Measurements from ENCODE around the gene PSMA6. TPM values are rescaled to one million over a fixed set of nuclear protein-coding genes. Genes with fewer than 3 reads are reported as not detected.

PSMA6 gene
- total RNA-seq, 1 donor from 2014 or later: 230 TPM

DNA sequence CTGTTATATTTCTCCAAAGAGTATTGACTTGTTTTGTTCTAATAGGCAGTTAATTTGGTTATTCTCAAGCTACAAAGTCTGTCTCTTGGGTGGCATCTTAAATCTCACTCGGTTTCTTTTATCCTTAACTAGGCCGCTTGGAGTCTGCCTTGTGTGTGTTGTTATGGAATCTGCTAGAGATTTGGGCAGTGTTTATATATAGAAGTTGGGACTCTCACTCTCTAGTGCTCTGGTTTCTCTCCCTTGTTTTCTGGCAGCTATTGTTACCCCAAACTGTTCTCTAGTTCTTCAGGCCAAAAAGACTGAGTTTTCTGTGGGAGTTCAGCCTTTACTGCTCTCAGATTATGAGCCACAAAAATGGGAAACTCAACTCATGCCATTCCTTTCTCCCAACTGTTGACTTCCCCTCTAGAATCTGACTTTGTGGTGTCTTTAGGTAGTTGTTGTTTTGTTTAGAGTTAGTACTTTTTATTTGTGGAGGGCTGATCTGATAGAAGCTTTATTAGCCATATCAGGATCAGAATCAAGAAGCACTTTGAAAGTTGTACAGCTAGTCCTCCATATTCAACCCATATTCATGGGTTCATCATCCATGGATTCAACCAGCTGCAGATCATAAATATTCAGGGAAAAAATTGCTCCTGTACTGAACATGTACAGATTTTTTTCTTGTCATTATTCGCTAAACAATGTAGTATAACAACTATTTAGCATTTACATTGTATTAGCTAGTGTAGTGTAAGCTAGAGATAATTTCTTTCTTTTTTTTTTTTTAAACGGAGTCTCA is 11.2 kb downstream of the PSMA6 start:
- Histone ChIP-seq H3K36me3 (ENCODE audit: control insufficient read depth in 3 of 3, insufficient read depth in 3 of 3, low read length in 3 of 3) (no peaks in the 10 kb centered on the region), H3K27ac (ENCODE audit: low read depth, low read length) (peak overlapping the region; percentile 85), H3K4me3 (ENCODE audit: low read length in 3 of 3) (no peak overlapping the region), H3K9me3 (ENCODE audit: control insufficient read depth in 3 of 3, low read length in 3 of 3) (no peaks in the 10 kb centered on the region), H3K9ac (ENCODE audit: low read depth in 1 of 3, low read length in 3 of 3) (no peak overlapping the region), H3K4me1 (ENCODE audit: control insufficient read depth in 3 of 3, insufficient read depth in 3 of 3, low read length in 3 of 3) (peaks cover 7 to 25% (median 17%) of the 10 kb centered on the region in 3 donors), H3K27me3 (ENCODE audit: control insufficient read depth in 3 of 3, insufficient read depth in 3 of 3, low read length in 3 of 3) (no peaks in the 10 kb centered on the region)

DNA sequence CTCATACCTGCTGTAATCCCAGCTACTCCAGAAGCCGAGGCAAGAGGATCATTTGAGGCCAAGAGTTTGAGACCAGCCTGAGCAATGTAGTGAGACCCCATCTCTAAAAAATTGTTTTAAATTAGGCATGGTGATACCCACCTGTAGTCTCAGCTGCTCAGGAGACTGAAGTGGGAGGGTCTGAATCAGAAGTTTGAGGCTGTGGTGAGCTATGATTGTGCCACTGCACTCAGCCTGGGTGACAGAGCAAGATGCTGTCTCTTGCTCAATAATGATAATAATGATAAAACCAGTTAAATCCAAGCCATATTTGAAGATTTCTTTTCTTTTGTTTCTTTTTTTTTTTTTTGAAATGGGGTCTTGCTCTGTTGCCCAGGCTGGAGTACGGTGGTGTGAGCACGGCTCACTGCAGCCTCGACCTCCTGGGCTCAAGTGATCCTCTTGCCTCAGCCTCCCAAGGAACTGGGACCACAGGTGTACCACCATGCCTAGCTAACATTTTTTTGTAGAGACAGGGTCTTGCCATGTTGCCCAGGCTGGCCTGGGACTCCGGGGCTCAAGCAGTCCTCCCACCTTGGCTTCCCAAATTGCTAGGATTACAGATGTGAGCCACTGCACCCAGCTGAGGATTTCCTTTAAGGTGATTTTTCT is 12.8 kb downstream of the PSMA6 start:
- Histone ChIP-seq H3K4me1 (ENCODE audit: control insufficient read depth in 3 of 3, insufficient read depth in 3 of 3, low read length in 3 of 3) (peaks cover 3 to 22% (median 14%) of the 10 kb centered on the region in 3 donors), H3K36me3 (ENCODE audit: control insufficient read depth in 3 of 3, insufficient read depth in 3 of 3, low read length in 3 of 3) (peaks cover 2 to 12% (median 10%) of the 10 kb centered on the region in 3 donors), H3K9me3 (ENCODE audit: control insufficient read depth in 3 of 3, low read length in 3 of 3) (no peaks in the 10 kb centered on the region), H3K27ac (ENCODE audit: low read depth, low read length) (no peak overlapping the region), H3K27me3 (ENCODE audit: control insufficient read depth in 3 of 3, insufficient read depth in 3 of 3, low read length in 3 of 3) (no peaks in the 10 kb centered on the region), H3K9ac (ENCODE audit: low read depth in 1 of 3, low read length in 3 of 3) (no peak overlapping the region), H3K4me3 (ENCODE audit: low read length in 3 of 3) (no peak overlapping the region)

DNA sequence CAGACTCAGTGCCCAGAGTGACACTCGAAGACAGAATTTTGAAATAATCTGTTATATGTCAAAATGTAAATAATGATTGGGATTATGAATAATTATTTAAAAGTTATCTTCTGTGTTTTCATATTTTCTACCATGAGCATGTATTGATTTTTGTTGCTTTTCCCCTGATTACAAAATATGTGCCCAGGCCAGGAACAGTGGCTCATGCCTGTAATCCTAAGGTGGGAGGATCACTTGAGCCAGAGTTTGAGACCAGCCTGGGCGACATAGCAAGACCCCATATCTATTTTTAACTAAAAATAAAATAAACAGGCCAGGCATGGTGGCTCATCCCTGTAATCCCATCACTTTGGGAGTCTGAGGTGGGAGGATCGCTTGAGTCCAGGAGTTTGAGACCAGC is 13.5 kb downstream of the PSMA6 start:
- Histone ChIP-seq H3K9me3 (ENCODE audit: control insufficient read depth in 3 of 3, low read length in 3 of 3) (no peaks in the 10 kb centered on the region), H3K4me1 (ENCODE audit: control insufficient read depth in 3 of 3, insufficient read depth in 3 of 3, low read length in 3 of 3) (peaks cover 3 to 15% (median 12%) of the 10 kb centered on the region in 3 donors), H3K36me3 (ENCODE audit: control insufficient read depth in 3 of 3, insufficient read depth in 3 of 3, low read length in 3 of 3) (peaks cover 7 to 16% (median 12%) of the 10 kb centered on the region in 3 donors), H3K27me3 (ENCODE audit: control insufficient read depth in 3 of 3, insufficient read depth in 3 of 3, low read length in 3 of 3) (no peaks in the 10 kb centered on the region), H3K4me3 (ENCODE audit: low read length in 3 of 3) (no peak overlapping the region), H3K27ac (ENCODE audit: low read depth, low read length) (no peak overlapping the region), H3K9ac (ENCODE audit: low read depth in 1 of 3, low read length in 3 of 3) (no peak overlapping the region)

DNA sequence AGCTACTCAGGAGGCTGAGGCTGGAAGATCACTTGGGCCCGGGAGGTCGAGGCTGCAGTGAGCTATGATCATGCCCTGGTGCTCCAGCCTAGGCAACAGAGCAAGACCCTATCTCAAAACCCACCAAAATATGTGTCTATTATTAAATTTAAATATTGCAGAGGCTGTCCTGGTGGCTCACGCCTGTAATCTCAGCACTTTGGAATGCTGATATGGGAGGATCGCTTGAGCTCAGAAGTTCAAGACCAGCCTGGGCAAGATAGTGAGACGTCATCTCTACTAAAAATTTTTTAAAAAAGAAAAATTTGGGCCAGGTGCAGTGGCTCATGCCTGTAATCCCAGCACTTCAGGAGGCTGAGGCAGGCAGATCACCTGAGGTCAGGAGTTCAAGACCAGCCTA is 13.9 kb downstream of the PSMA6 start:
- Histone ChIP-seq H3K9ac (ENCODE audit: low read depth in 1 of 3, low read length in 3 of 3) (no peak overlapping the region), H3K4me1 (ENCODE audit: control insufficient read depth in 3 of 3, insufficient read depth in 3 of 3, low read length in 3 of 3) (peaks cover 0 to 10% (median 9%) of the 10 kb centered on the region in 3 donors), H3K4me3 (ENCODE audit: low read length in 3 of 3) (no peak overlapping the region), H3K36me3 (ENCODE audit: control insufficient read depth in 3 of 3, insufficient read depth in 3 of 3, low read length in 3 of 3) (peaks cover 11 to 21% (median 12%) of the 10 kb centered on the region in 3 donors), H3K9me3 (ENCODE audit: control insufficient read depth in 3 of 3, low read length in 3 of 3) (no peaks in the 10 kb centered on the region), H3K27ac (ENCODE audit: low read depth, low read length) (no peak overlapping the region), H3K27me3 (ENCODE audit: control insufficient read depth in 3 of 3, insufficient read depth in 3 of 3, low read length in 3 of 3) (no peaks in the 10 kb centered on the region)

DNA sequence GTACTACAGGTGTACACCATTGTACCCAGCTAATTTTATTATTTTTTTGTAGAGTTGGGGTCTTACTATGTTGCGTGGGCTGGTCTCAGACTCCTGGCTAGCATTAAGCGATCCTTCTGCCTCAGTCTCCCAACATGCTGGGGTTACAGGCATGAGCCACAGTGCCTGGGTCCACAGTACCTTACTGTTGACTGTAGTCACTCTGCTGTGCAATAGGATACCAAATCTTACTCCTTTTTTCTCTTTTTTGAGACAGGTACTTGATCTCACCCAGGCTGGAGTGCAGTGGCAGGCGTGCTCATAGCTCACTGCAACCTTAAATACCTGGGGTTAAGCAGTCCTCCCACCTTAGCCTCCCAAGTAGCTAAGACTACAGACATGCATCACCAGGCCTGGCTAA is 25.6 kb downstream of the PSMA6 start:
- no peaks in the 10 kb centered on the region for H3K4me1 ChIP-seq (ENCODE audit: control insufficient read depth in 3 of 3, insufficient read depth in 3 of 3, low read length in 3 of 3)
- H3K9me3 ChIP-seq (ENCODE audit: control insufficient read depth in 3 of 3, low read length in 3 of 3): no peaks in the 10 kb centered on the region
- H3K4me3 ChIP-seq (ENCODE audit: low read length in 3 of 3): no peak overlapping the region
- no peak overlapping the region for H3K9ac ChIP-seq (ENCODE audit: low read depth in 1 of 3, low read length in 3 of 3)
- H3K27me3 ChIP-seq (ENCODE audit: control insufficient read depth in 3 of 3, insufficient read depth in 3 of 3, low read length in 3 of 3): no peaks in the 10 kb centered on the region
- peaks cover 20 to 41% (median 40%) of the 10 kb centered on the region in 3 donors for H3K36me3 ChIP-seq (ENCODE audit: control insufficient read depth in 3 of 3, insufficient read depth in 3 of 3, low read length in 3 of 3)
- no peak overlapping the region for H3K27ac ChIP-seq (ENCODE audit: low read depth, low read length)

DNA sequence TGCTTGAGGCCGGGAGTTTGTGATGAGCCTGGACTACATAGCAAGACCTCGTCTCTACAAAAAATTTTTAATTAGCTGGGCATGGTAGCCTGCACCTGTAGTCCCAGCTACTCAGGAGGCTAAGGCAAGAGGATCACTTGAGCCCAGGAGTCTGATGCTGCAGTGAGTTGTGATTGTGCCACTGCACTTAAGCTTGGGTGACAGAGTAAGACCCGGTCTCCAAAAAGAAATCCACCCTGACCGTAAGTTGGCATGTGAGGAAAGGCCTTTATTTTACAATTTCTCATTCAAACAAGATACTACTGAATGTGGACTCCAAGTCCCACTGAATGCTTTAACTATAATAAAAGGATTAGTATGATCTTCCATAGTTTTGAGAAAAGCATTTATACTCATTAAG is 27.3 kb downstream of the PSMA6 start:
- Histone ChIP-seq H3K36me3 (ENCODE audit: control insufficient read depth in 3 of 3, insufficient read depth in 3 of 3, low read length in 3 of 3) (peaks cover 14 to 31% (median 28%) of the 10 kb centered on the region in 3 donors), H3K9me3 (ENCODE audit: control insufficient read depth in 3 of 3, low read length in 3 of 3) (no peaks in the 10 kb centered on the region), H3K4me1 (ENCODE audit: control insufficient read depth in 3 of 3, insufficient read depth in 3 of 3, low read length in 3 of 3) (no peaks in the 10 kb centered on the region), H3K4me3 (ENCODE audit: low read length in 3 of 3) (no peak overlapping the region), H3K27ac (ENCODE audit: low read depth, low read length) (no peak overlapping the region), H3K27me3 (ENCODE audit: control insufficient read depth in 3 of 3, insufficient read depth in 3 of 3, low read length in 3 of 3) (no peaks in the 10 kb centered on the region), H3K9ac (ENCODE audit: low read depth in 1 of 3, low read length in 3 of 3) (no peak overlapping the region)

DNA sequence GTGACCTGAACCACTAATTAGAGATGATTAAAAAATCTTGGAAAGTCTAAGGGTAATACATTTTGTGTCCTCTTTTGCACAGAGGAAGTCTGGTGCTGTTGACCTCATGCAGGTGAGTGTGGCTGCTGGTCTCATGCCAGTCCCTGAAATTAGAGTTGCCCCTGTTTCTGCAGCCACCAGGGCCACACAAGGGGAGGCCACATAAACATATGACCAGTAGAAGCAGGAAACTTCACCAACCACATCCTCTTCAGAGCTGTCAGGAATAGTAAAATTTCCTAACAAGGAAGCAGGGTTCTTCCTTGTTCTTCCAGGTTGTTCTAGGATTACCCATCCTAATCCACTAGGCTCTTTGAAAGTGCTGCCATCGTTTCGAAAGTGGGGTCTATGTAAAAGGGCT is 28.3 kb downstream of the PSMA6 start:
- H3K27me3 ChIP-seq (ENCODE audit: control insufficient read depth in 3 of 3, insufficient read depth in 3 of 3, low read length in 3 of 3): no peaks in the 10 kb centered on the region
- H3K4me3 ChIP-seq (ENCODE audit: low read length in 3 of 3): no peak overlapping the region
- H3K9ac ChIP-seq (ENCODE audit: low read depth in 1 of 3, low read length in 3 of 3): no peak overlapping the region
- H3K4me1 ChIP-seq (ENCODE audit: control insufficient read depth in 3 of 3, insufficient read depth in 3 of 3, low read length in 3 of 3): no peaks in the 10 kb centered on the region
- peaks cover 7 to 22% (median 21%) of the 10 kb centered on the region in 3 donors for H3K36me3 ChIP-seq (ENCODE audit: control insufficient read depth in 3 of 3, insufficient read depth in 3 of 3, low read length in 3 of 3)
- H3K9me3 ChIP-seq (ENCODE audit: control insufficient read depth in 3 of 3, low read length in 3 of 3): no peaks in the 10 kb centered on the region
- no peak overlapping the region for H3K27ac ChIP-seq (ENCODE audit: low read depth, low read length)

DNA sequence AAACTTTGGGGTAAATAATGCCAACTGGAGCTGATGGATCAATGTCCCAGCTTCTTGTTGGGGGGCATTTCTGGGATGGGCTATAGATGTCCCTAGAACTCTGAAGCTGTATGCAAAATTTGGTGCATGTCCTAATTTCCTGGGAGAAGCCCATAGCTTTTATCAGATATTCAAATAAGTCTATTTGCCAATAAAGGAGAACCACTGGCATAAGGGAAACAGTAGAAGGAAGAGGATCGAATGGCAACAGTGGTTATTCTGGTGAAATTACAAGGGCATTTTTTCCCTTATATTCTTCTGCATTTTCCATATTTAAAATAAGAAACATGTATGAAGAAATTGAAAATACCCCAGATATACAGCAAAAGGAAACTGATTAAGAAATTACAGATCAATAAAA is 34.2 kb downstream of the PSMA6 start:
- no peak overlapping the region for H3K4me3 ChIP-seq (ENCODE audit: low read length in 3 of 3)
- H3K9me3 ChIP-seq (ENCODE audit: control insufficient read depth in 3 of 3, low read length in 3 of 3): no peaks in the 10 kb centered on the region
- H3K36me3 ChIP-seq (ENCODE audit: control insufficient read depth in 3 of 3, insufficient read depth in 3 of 3, low read length in 3 of 3): no peaks in the 10 kb centered on the region
- H3K4me1 ChIP-seq (ENCODE audit: control insufficient read depth in 3 of 3, insufficient read depth in 3 of 3, low read length in 3 of 3): no peaks in the 10 kb centered on the region
- H3K27me3 ChIP-seq (ENCODE audit: control insufficient read depth in 3 of 3, insufficient read depth in 3 of 3, low read length in 3 of 3): no peaks in the 10 kb centered on the region
- H3K9ac ChIP-seq (ENCODE audit: low read depth in 1 of 3, low read length in 3 of 3): no peak overlapping the region
- H3K27ac ChIP-seq (ENCODE audit: low read depth, low read length): no peak overlapping the region

DNA sequence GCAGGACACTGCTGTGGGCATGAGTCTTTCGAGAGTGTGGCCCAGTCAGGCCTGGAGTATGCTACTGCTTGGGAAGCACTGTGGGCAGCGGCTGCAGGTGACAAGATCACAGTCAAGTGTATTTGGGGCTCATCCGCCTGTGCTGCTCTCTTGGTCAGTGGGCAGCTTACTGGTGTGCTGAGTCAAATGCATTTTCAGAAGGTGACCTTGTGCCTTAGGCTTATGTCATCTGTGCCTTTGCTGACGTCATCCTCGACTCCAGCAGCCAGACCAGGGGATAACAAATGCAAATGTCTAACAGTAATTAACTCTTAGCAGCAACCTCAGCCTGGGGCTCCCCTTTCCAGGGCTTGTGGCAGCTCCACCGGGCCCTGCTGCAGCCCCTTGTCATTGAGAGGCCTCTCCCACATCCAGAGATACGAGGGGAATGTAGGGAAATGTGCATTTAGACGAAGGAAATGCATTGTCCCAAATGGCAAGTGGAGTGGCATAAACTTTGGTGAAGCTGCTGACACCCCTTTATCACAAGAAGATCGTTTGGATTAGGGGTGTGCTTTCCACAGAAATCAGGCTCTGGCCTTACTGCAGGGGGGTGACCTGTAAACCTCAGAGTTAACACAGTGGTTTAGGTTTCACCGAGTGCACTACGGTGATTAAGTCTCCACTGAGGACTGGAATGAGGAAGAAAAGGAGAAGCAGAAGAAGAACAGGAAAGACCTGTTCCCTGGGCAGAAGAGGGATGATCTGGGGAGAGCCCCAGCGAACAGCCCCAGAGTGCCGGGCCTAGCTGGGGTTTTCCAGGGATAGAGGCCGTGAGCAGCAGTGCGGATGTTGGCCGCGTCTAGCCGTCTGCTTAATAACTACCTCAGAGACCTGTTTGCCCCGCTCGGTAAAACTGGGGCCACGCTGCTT is 39.7 kb downstream of the PSMA6 start:
- Histone ChIP-seq H3K27ac (ENCODE audit: low read depth, low read length) (no peak overlapping the region), H3K9me3 (ENCODE audit: control insufficient read depth in 3 of 3, low read length in 3 of 3) (no peaks in the 10 kb centered on the region), H3K9ac (ENCODE audit: low read depth in 1 of 3, low read length in 3 of 3) (no peak overlapping the region), H3K27me3 (ENCODE audit: control insufficient read depth in 3 of 3, insufficient read depth in 3 of 3, low read length in 3 of 3) (no peaks in the 10 kb centered on the region), H3K4me1 (ENCODE audit: control insufficient read depth in 3 of 3, insufficient read depth in 3 of 3, low read length in 3 of 3) (peaks cover 17 to 32% (median 23%) of the 10 kb centered on the region in 3 donors), H3K4me3 (ENCODE audit: low read length in 3 of 3) (no peak overlapping the region), H3K36me3 (ENCODE audit: control insufficient read depth in 3 of 3, insufficient read depth in 3 of 3, low read length in 3 of 3) (no peaks in the 10 kb centered on the region)

All from skeletal muscle tissue (tissue), 4 donors.